Measurements from ENCODE around the gene CHST6.

The CHST6 gene

GRCh38 chr16:75466760-75467159 is 28.5 kb downstream of the CHST6 start:
- H3K4me3 ChIP-seq (ENCODE audit: low read depth, low read length), result no peak overlapping the region
- no peak overlapping the region for H3K27ac ChIP-seq (ENCODE audit: extremely low read depth, low read depth, low read length)
- H3K36me3 ChIP-seq (ENCODE audit: control insufficient read depth in 2 of 2, insufficient read depth in 1 of 2, low read length in 2 of 2), result no peaks in the 10 kb centered on the region
- TF ChIP-seq ZNF133 (tag by site-specific recombination; IDR thresholded peaks at IDR 0.05), result no peak
- TF ChIP-seq ZNF19 (tag by site-specific recombination; IDR thresholded peaks at IDR 0.05; ENCODE audit: low read depth), result no peak
- no peak for TF ChIP-seq BCL6B (tag by site-specific recombination; IDR thresholded peaks at IDR 0.05)
- TF ChIP-seq ZNF560 (tag by site-specific recombination; IDR thresholded peaks at IDR 0.05; ENCODE audit: borderline replicate concordance), result no peak
- no peak for TF ChIP-seq BCL11B (tag by site-specific recombination; IDR thresholded peaks at IDR 0.05; ENCODE audit: low read depth)
- no peak for TF ChIP-seq ZNF155 (tag by site-specific recombination; IDR thresholded peaks at IDR 0.05)
- TF ChIP-seq KLF10 (tag by site-specific recombination; IDR thresholded peaks at IDR 0.05), result no peak
- no peak for TF ChIP-seq ZNF266 (tag by site-specific recombination; IDR thresholded peaks at IDR 0.05; ENCODE audit: low read depth)
- no peak for TF ChIP-seq ZNF341 (tag by site-specific recombination; IDR thresholded peaks at IDR 0.05; ENCODE audit: low read depth)
- no peak for TF ChIP-seq ZNF174 (tag by site-specific recombination; IDR thresholded peaks at IDR 0.05)
- no peak for TF ChIP-seq ZNF391 (tag by site-specific recombination; IDR thresholded peaks at IDR 0.05; ENCODE audit: borderline replicate concordance, low read depth)
- TF ChIP-seq HIC1 (tag by site-specific recombination; IDR thresholded peaks at IDR 0.05), result no peak
- TF ChIP-seq ZNF335 (tag by site-specific recombination; conservative IDR thresholded peaks at IDR 0.05), result no peak
- no peak for TF ChIP-seq SP2 (tag by site-specific recombination; IDR thresholded peaks at IDR 0.05)
- TF ChIP-seq HOXC10 (CRISPR knock-in tag; IDR thresholded peaks at IDR 0.05), result no peak
- ChIA-PET POLR2A (interaction anchor here (0.7 kb wide), 1 partner anchor 98 kb away, joined by 3 read pairs; no protein-coding TSS in a partner anchor), CTCF (interaction anchor here (0.6 to 2.4 kb wide), 4 partner anchors 18 to 1055 kb away, joined by 3 to 16 read pairs (median 3); partner anchors contain the start of gene CFDP1)
- H3K9me3 ChIP-seq (ENCODE audit: control insufficient read depth, insufficient read depth, low read depth, low read length), result no peaks in the 10 kb centered on the region
- H3K4me1 ChIP-seq (ENCODE audit: control insufficient read depth, insufficient read depth, low read length), result peaks cover under 1% of the 10 kb centered on the region

GRCh38 chr16:75464122-75464918 is 30.9 kb downstream of the CHST6 start, which contains the start of gene TMEM170A:
TMEM170A (minus strand) TSS chr16:75464689; CDS start chr16:75464600, 89 bp downstream.
- Histone ChIP-seq H3K4me1 (ENCODE audit: control insufficient read depth, insufficient read depth, low read length) (peaks cover 9% of the 10 kb centered on the region), H3K4me3 (ENCODE audit: low read depth, low read length) (peak within 1 kb of the TSS; percentile 95)
- TF ChIP-seq CTCF (tag by site-specific recombination; IDR thresholded peaks at IDR 0.05) (peak; percentile 100), ZNF266 (tag by site-specific recombination; IDR thresholded peaks at IDR 0.05; ENCODE audit: low read depth) (no peak), ZBTB11 (tag by site-specific recombination; conservative IDR thresholded peaks at IDR 0.05; ENCODE audit: low read depth) (peak; percentile 22; the same call in 1 of the 2 replicates), REPIN1 (tag by site-specific recombination; IDR thresholded peaks at IDR 0.05; ENCODE audit: low read depth) (peak; percentile 49; the same call in 1 of the 2 replicates), ZNF629 (tag by site-specific recombination; IDR thresholded peaks at IDR 0.05) (peak; percentile 60), ZNF423 (tag by site-specific recombination; IDR thresholded peaks at IDR 0.05) (no peak), ZFP41 (tag by site-specific recombination; IDR thresholded peaks at IDR 0.05; ENCODE audit: borderline replicate concordance) (no peak), ZNF10 (tag by site-specific recombination; IDR thresholded peaks at IDR 0.05) (peak; percentile 89), ZXDB (tag by site-specific recombination; IDR thresholded peaks at IDR 0.05) (peak; percentile 98), ZNF140 (tag by site-specific recombination; IDR thresholded peaks at IDR 0.05) (no peak), ZNF202 (tag by site-specific recombination; IDR thresholded peaks at IDR 0.05; ENCODE audit: borderline replicate concordance) (no peak), ZNF473 (tag by site-specific recombination; IDR thresholded peaks at IDR 0.05) (no peak)

More at GRCh38 chr16:75464122-75464918, 30.9 kb downstream of the CHST6 start, which contains the start of gene TMEM170A:
- peak within 1 kb of the TSS; percentile 84 for H3K27ac ChIP-seq (ENCODE audit: extremely low read depth, low read depth, low read length)
- no peaks in the 10 kb centered on the region for H3K9me3 ChIP-seq (ENCODE audit: control insufficient read depth, insufficient read depth, low read depth, low read length)
- ChIA-PET POLR2A (interaction anchor here (0.7 to 2.1 kb wide), 7 partner anchors 9 to 184 kb away, joined by 3 to 9 read pairs (median 5); partner anchors contain the start of genes ADAT1, CFDP1, KARS1 and TERF2IP), CTCF (interaction anchor here (0.6 to 2.9 kb wide), 57 partner anchors 9 to 317 kb away, joined by 3 to 23 read pairs (median 5); partner anchors contain the start of genes CFDP1, CHST5 and TMEM231)
- H3K36me3 ChIP-seq (ENCODE audit: control insufficient read depth in 2 of 2, insufficient read depth in 1 of 2, low read length in 2 of 2), result no peaks in the 10 kb centered on the region; a peak in 1 of 3 replicates
